H1 (cell line): Measurements from ENCODE around the gene ZNF639. TPM values are rescaled to one million over a fixed set of nuclear protein-coding genes. Genes with fewer than 3 reads are reported as not detected.

ENCODE experiments used
- CTCF ChIA-PET: fragments of 300-600 bp; sonication (Branson Sonifier 250); formaldehyde crosslinking; loops from one replicate; lab custom pipeline; 2021; ENCODE audit not compliant: partially characterized antibody; lab: Charles Lee
- POLR2A ChIA-PET: fragments of 300-600 bp; sonication (Branson Sonifier 250); formaldehyde crosslinking; loops from one replicate; lab custom pipeline; 2021; ENCODE audit warnings: inconsistent platforms; ENCODE audit not compliant: partially characterized antibody; lab: Charles Lee
- DNase-seq, 2 experiments: peaks; one replicate each; pipeline versions ENCODE4 v3.0.0 to v3.0.0-alpha.2; 2010 to 2022; ENCODE audit warnings: low spot score in 2 of 2, low read depth in 1 of 2, mixed read lengths in 1 of 2
- FAIRE-seq: peaks from 2 replicates; lab custom pipeline; 2011; peaks lifted over from hg19 to GRCh38; lab: Jason Lieb, UNC
- H2AFZ ChIP-seq: 2 replicates; pipeline ENCODE4 v1.8.1; 2012; ENCODE audit warnings: low read length, inconsistent platforms
- H2AK5ac ChIP-seq: 2 replicates; pipeline ENCODE4 v1.6.1; 2013; ENCODE audit warnings: low read depth, low read length
- H2BK120ac ChIP-seq: replicated peaks from 2 replicates; pipeline ENCODE3; 2013; ENCODE audit warnings: low read depth, low read length, inconsistent platforms
- H2BK12ac ChIP-seq: 2 replicates; pipeline ENCODE4 v1.6.1; 2013; ENCODE audit warnings: low read depth, low read length
- H2BK15ac ChIP-seq: 2 replicates; pipeline ENCODE4 v1.6.1; 2013; ENCODE audit warnings: low read length
- H2BK20ac ChIP-seq: 2 replicates; pipeline ENCODE4 v1.6.1; 2013; ENCODE audit warnings: low read length
- H2BK5ac ChIP-seq: 2 replicates; pipeline ENCODE4 v1.6.1; 2013; ENCODE audit warnings: low read depth, low read length
- H3K14ac ChIP-seq: 2 replicates; pipeline ENCODE4 v1.6.1; 2013; ENCODE audit warnings: inconsistent platforms; ENCODE audit not compliant: insufficient read length
- H3K18ac ChIP-seq: 2 replicates; pipeline ENCODE4 v1.6.1; 2013; ENCODE audit warnings: low read length; ENCODE audit errors: extremely low read depth
- H3K23ac ChIP-seq: 2 replicates; pipeline ENCODE4 v1.6.1; 2013; ENCODE audit warnings: inconsistent platforms; ENCODE audit not compliant: insufficient read length
- H3K23me2 ChIP-seq: 2 replicates; pipeline ENCODE4 v1.6.1; 2013; ENCODE audit warnings: low read depth, low read length
- H3K27ac ChIP-seq: 2 replicates; pipeline ENCODE4 v1.6.1; 2011; ENCODE audit warnings: low read depth, low read length, inconsistent platforms
- H3K27me3 ChIP-seq, 4 experiments: replicated peaks in 1 of 4; 1 replicate in 1 of 4; 2 replicates in 3 of 4; pipeline versions ENCODE4 v1.6.1 to v1.8.1; 2011 to 2013; ENCODE audit warnings: low read length in 3 of 4, mild to moderate bottlenecking in 3 of 4, inconsistent platforms in 2 of 4, mixed read lengths in 2 of 4, moderate library complexity in 1 of 4; ENCODE audit not compliant: control insufficient read depth in 3 of 4, insufficient read depth in 3 of 4; ENCODE audit errors: extremely low read depth in 1 of 4
- H3K36me3 ChIP-seq, 4 experiments: 2 replicates each; pipeline versions ENCODE4 v1.6.1 to v1.8.1; 2011 to 2013; ENCODE audit warnings: mild to moderate bottlenecking in 4 of 4, low read length in 3 of 4, moderate library complexity in 2 of 4, control low read depth in 1 of 4, inconsistent platforms in 1 of 4; ENCODE audit not compliant: insufficient read depth in 4 of 4, control insufficient read depth in 2 of 4
- H3K4ac ChIP-seq: replicated peaks from 2 replicates; pipeline ENCODE3; 2013; ENCODE audit warnings: low read length, low read depth, mixed read lengths, inconsistent platforms; ENCODE audit not compliant: insufficient read length
- H3K4me1 ChIP-seq, 4 experiments: replicated peaks in 1 of 4; 1 replicate in 1 of 4; 2 replicates in 3 of 4; pipeline versions ENCODE4 v1.6.1 to v1.8.1; 2011 to 2013; ENCODE audit warnings: low read length in 3 of 4, inconsistent platforms in 2 of 4, mixed read lengths in 1 of 4; ENCODE audit not compliant: insufficient read depth in 4 of 4, control insufficient read depth in 3 of 4
- H3K4me2 ChIP-seq, 2 experiments: 2 replicates each; pipeline versions ENCODE4 v1.6.1 to v1.8.1; 2011 to 2013; ENCODE audit warnings: low read depth in 2 of 2, low read length in 2 of 2, control low read depth in 1 of 2, inconsistent platforms in 1 of 2, mild to moderate bottlenecking in 1 of 2; ENCODE audit not compliant: insufficient read depth in 1 of 2
- H3K4me3 ChIP-seq, 4 experiments: fragments of 200-600, 300-600 bp in 1 of 4; sonication (generic), shearing (Covaris generic), sonication (Bioruptor Twin) in 1 of 4; 2 replicates each; pipeline versions ENCODE4 v1.5.1 to v1.8.1; 2011 to 2016; ENCODE audit warnings: low read length in 4 of 4, low read depth in 3 of 4, control low read depth in 2 of 4, inconsistent platforms in 2 of 4, mild to moderate bottlenecking in 2 of 4, mixed read lengths in 1 of 4, moderate library complexity in 1 of 4; ENCODE audit not compliant: insufficient read depth in 2 of 4; ENCODE audit errors: extremely low read depth in 1 of 4
- H3K56ac ChIP-seq: replicated peaks from 2 replicates; pipeline ENCODE3; 2013; ENCODE audit warnings: low read depth, mild to moderate bottlenecking, mixed read lengths, low read length, inconsistent platforms; ENCODE audit not compliant: insufficient read length
- H3K79me1 ChIP-seq: 2 replicates; pipeline ENCODE4 v1.6.1; 2013; ENCODE audit warnings: low read depth, low read length, control low read depth
- H3K79me2 ChIP-seq, 2 experiments: 2 replicates each; pipeline versions ENCODE4 v1.6.1 to v1.8.1; 2012 to 2013; ENCODE audit warnings: low read length in 2 of 2, mild to moderate bottlenecking in 2 of 2, inconsistent platforms in 1 of 2; ENCODE audit not compliant: insufficient read depth in 2 of 2, control insufficient read depth in 1 of 2
- H3K9ac ChIP-seq, 4 experiments: replicated peaks in 1 of 4; 1 replicate in 1 of 4; 2 replicates in 3 of 4; pipeline versions ENCODE4 v1.6.1 to v1.8.1; 2011 to 2013; ENCODE audit warnings: low read depth in 3 of 4, low read length in 3 of 4, control low read depth in 2 of 4, mild to moderate bottlenecking in 2 of 4, moderate library complexity in 2 of 4, inconsistent platforms in 1 of 4; ENCODE audit errors: extremely low read depth in 1 of 4
- H3K9me3 ChIP-seq, 2 experiments: 2 replicates each; pipeline versions ENCODE4 v1.6.1 to v1.8.1; 2012 to 2013; ENCODE audit warnings: mild to moderate bottlenecking in 2 of 2, moderate library complexity in 2 of 2, control low read depth in 1 of 2, inconsistent platforms in 1 of 2, low read depth in 1 of 2, low read length in 1 of 2, mixed read lengths in 1 of 2; ENCODE audit not compliant: insufficient read depth in 2 of 2
- H4K20me1 ChIP-seq, 2 experiments: replicated peaks in 1 of 2; 2 replicates each; pipeline versions ENCODE3 to v1.8.1; 2011 to 2013; ENCODE audit warnings: inconsistent platforms in 2 of 2, low read length in 2 of 2, mild to moderate bottlenecking in 1 of 2; ENCODE audit not compliant: insufficient read depth in 2 of 2, control insufficient read depth in 1 of 2
- H4K5ac ChIP-seq: 2 replicates; pipeline ENCODE4 v1.6.1; 2013; ENCODE audit warnings: low read length, low read depth, mixed read lengths, inconsistent platforms; ENCODE audit not compliant: insufficient read length
- H4K8ac ChIP-seq: 2 replicates; pipeline ENCODE4 v1.8.0; 2013; ENCODE audit warnings: mild to moderate bottlenecking, moderate library complexity, low read length, inconsistent platforms; ENCODE audit not compliant: insufficient read depth; ENCODE audit errors: extremely low read depth
- H4K91ac ChIP-seq: replicated peaks from 2 replicates; pipeline ENCODE3; 2013; ENCODE audit warnings: low read length, mixed read lengths, inconsistent platforms; ENCODE audit not compliant: insufficient read length
- ASH2L ChIP-seq: fragments of 200-600, 300-600 bp; sonication (generic); IDR thresholded peaks from one replicate; pipeline ENCODE4 v1.7.1; 2017; ENCODE audit warnings: low read length
- CBX8 ChIP-seq: fragments of 300-800, 300-1000 bp; sonication (generic); IDR thresholded peaks from 2 replicates; pipeline ENCODE4 v1.7.1; 2016; ENCODE audit warnings: low read depth, low read length, borderline replicate concordance
- HDAC2 ChIP-seq, 2 experiments: fragments of 300-600 bp in 1 of 2; sonication (generic) in 1 of 2; IDR thresholded peaks; 2 replicates each; pipeline ENCODE4 v1.6.1; 2011 to 2012; ENCODE audit warnings: low read depth in 2 of 2, low read length in 2 of 2, mild to moderate bottlenecking in 2 of 2, moderate library complexity in 2 of 2, borderline replicate concordance in 1 of 2, inconsistent platforms in 1 of 2
- TAF1 ChIP-seq: IDR thresholded peaks from 2 replicates; pipeline ENCODE4 v1.6.1; 2011; ENCODE audit warnings: mild to moderate bottlenecking, low read depth, low read length
- WGBS, 2 experiments: shearing (Covaris generic) in 1 of 2; methylation state at CpG; one replicate each; pipeline versions ENCODE4 v1.1.6 to v1.1.7; 2013 to 2015; ENCODE audit warnings: low lambda C conversion rate in 2 of 2, mixed read lengths in 2 of 2, inconsistent platforms in 1 of 2, low coverage in 1 of 2, missing lambda C conversion rate in 1 of 2; ENCODE audit not compliant: insufficient replicate concordance in 2 of 2, insufficient coverage in 1 of 2, insufficient read length in 1 of 2; ENCODE audit errors: extremely low coverage in 1 of 2, missing lambda C conversion rate in 1 of 2; 5-methylcytosine and 5-hydroxymethylcytosine counted together
- polyA plus RNA-seq, 7 experiments: library from polyadenylated mRNA; depleted of rRNA in 3 of 7; stranded (reverse) in 5 of 7; unstranded in 2 of 7; fragments of >200 nt in 5 of 7; fragments of 200-250 nt in 2 of 7; gene quantifications; 1 replicate in 5 of 7; 2 replicates in 1 of 7; 4 replicates in 1 of 7; pipeline versions ENCODE4 v1.2.1 to v1.2.3, GENCODE V29; 2011 to 2013; ENCODE audit warnings: missing spikeins in 2 of 7, mixed read lengths in 2 of 7
- total RNA-seq: library from RNA; stranded (reverse); fragmentation: NEBNext Ultra II Directional; extraction: Animal tissue kit (Norgen Biotek cat#: 25700); gene quantifications from 2 replicates; pipeline ENCODE4 v1.2.1, GENCODE V29; 2021

The ZNF639 gene
- total and polyA plus RNA-seq, 2 of the 8 experiments (the other 6 are each of a cell fraction or from before 2014, with no cell fraction given), result 9.1 to 41.4 TPM

DNA sequence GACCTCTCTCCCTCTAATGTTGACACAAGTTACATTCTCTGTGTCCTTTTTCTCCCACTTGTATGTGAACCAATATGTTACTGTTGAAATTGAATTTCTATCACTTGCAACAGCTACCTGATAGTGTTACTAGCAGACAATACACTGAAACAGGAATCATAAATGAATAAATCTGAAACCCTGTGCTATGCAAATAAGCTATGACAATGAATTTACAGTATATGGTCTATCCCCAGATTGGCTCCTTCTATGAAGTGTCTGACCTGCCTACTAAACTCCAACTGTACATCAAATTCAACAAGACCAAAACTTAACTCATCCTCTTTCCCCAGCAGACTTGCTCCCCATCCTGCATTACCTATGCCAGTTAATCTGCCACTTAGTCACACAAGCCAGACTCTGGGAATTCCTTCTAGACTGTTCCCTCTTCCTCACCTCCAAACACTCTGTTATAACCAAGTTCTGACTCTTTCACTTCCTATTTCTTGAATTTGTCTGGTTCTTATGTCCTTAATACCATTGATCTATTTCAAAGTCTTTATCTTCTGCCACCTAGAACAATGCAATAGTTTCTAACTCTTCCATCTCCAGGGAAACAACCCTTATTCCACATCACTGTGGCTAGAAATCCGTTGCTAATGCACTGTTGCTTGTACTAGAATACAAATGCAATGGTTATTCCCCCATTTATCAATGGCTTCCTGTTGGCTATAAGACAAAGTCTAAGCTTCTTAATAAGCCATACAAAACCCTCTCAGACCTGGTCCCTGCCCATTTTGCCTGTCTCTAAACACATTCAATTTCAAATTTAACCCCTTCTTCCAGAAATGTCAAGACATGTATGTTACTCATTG, 13.4 kb upstream of the ZNF639 start:
- H3K79me1 ChIP-seq, result no peaks in the 10 kb centered on the region
- DNase-seq (no peak), FAIRE-seq (no peak)
- 0 out of 7 replicates have a peak overlapping the region, but pooled peaks of 1 of the 4 experiments have one; percentile 13 for H3K9ac ChIP-seq
- H2BK20ac ChIP-seq, result no peak overlapping the region
- H3K4me2 ChIP-seq, result no peak overlapping the region
- no peak overlapping the region for H3K56ac ChIP-seq
- H3K23me2 ChIP-seq, result no peaks in the 10 kb centered on the region
- H3K4ac ChIP-seq, result no peak overlapping the region
- no peak overlapping the region for H2BK5ac ChIP-seq
- no peak overlapping the region for H3K27ac ChIP-seq
- H3K9me3 ChIP-seq, result no peaks in the 10 kb centered on the region
- H3K18ac ChIP-seq, result no peak overlapping the region
- no peaks in the 10 kb centered on the region for H3K27me3 ChIP-seq
- H2BK12ac ChIP-seq, result no peak overlapping the region
- H2BK120ac ChIP-seq, result no peak overlapping the region
- no peak overlapping the region for H4K8ac ChIP-seq
- no peak overlapping the region for H3K4me3 ChIP-seq
- H2AK5ac ChIP-seq, result no peak overlapping the region
- no peak overlapping the region for H3K14ac ChIP-seq
- ChIA-PET POLR2A (no interaction called here), CTCF (interaction anchor here (1.4 to 1.5 kb wide), 3 partner anchors 12 to 240 kb away, joined by 3 to 9 read pairs (median 4); no protein-coding TSS in a partner anchor)
- no peak overlapping the region for H2BK15ac ChIP-seq
- H2AFZ ChIP-seq, result no peak overlapping the region
- no peak overlapping the region for H4K5ac ChIP-seq
- H3K36me3 ChIP-seq, result no peaks in the 10 kb centered on the region
- WGBS, 2 experiments, result 75% methylated on average over 1 of the region's 1 CpG; no CpG with 5 or more reads in 1 of the 2 experiments
- no peak overlapping the region for H4K91ac ChIP-seq
- H3K79me2 ChIP-seq, result no peaks in the 10 kb centered on the region
- no peak overlapping the region for H3K23ac ChIP-seq
- no peaks in the 10 kb centered on the region for H3K4me1 ChIP-seq
- no peak for TF ChIP-seq ASH2L
- no peak for TF ChIP-seq CBX8
- no peak for TF ChIP-seq TAF1
- TF ChIP-seq HDAC2 (IDR thresholded peaks at IDR 0.05; ENCODE audit: borderline replicate concordance in 1 of 2, low read depth in 2 of 2, low read length in 2 of 2), result no peak
- no peaks in the 10 kb centered on the region for H4K20me1 ChIP-seq
